Measurements from ENCODE around the gene AQP12A. TPM values are rescaled to one million over a fixed set of nuclear protein-coding genes. Genes with fewer than 3 reads are reported as not detected.

The AQP12A gene
- total RNA-seq, 1 donor from 2014 or later = not detected

GRCh38 chr2:240644171-240644651, 47.5 kb upstream of the AQP12A start:
- no peak for TF ChIP-seq CTCF (conservative IDR thresholded peaks at IDR 0.05)
- H3K36me3 Mint-ChIP-seq (ENCODE audit: low read depth) = no peaks in the 10 kb centered on the region

GRCh38 chr2:240644859-240645301, 46.8 kb upstream of the AQP12A start:
- no peak overlapping the region for H3K4me3 Mint-ChIP-seq
- no peak overlapping the region for H3K27ac Mint-ChIP-seq (ENCODE audit: unreplicated experiment)
- peaks cover 8% of the 10 kb centered on the region for H3K27me3 Mint-ChIP-seq (ENCODE audit: low read depth)
- DNase-seq (ENCODE audit: low read depth, low spot score) = no peak
- no peaks in the 10 kb centered on the region for H3K36me3 Mint-ChIP-seq (ENCODE audit: low read depth)
- no peaks in the 10 kb centered on the region for H3K9me3 Mint-ChIP-seq
- TF ChIP-seq CTCF (conservative IDR thresholded peaks at IDR 0.05) = no peak
- peaks cover 10% of the 10 kb centered on the region for H3K4me1 Mint-ChIP-seq

More at GRCh38 chr2:240644171-240644651, 47.5 kb upstream of the AQP12A start:
- Mint-ChIP-seq H3K27ac (ENCODE audit: unreplicated experiment) (no peak overlapping the region), H3K9me3 (no peaks in the 10 kb centered on the region), H3K27me3 (ENCODE audit: low read depth) (peaks cover 15% of the 10 kb centered on the region), H3K4me1 (peaks cover 8% of the 10 kb centered on the region), H3K4me3 (no peak overlapping the region)
- DNase-seq (ENCODE audit: low read depth, low spot score) = no peak

GRCh38 chr2:240645346-240645745, 46.3 kb upstream of the AQP12A start:
- Mint-ChIP-seq H3K27ac (ENCODE audit: unreplicated experiment) (peak overlapping the region; percentile 89), H3K36me3 (ENCODE audit: low read depth) (no peaks in the 10 kb centered on the region), H3K4me1 (peaks cover 10% of the 10 kb centered on the region), H3K4me3 (no peak overlapping the region), H3K27me3 (ENCODE audit: low read depth) (peaks cover 9% of the 10 kb centered on the region), H3K9me3 (no peaks in the 10 kb centered on the region)
- no peak for DNase-seq (ENCODE audit: low read depth, low spot score)
- TF ChIP-seq CTCF (conservative IDR thresholded peaks at IDR 0.05) = no peak

- Mint-ChIP-seq H3K27me3 (ENCODE audit: low read depth) (peaks cover 9% of the 10 kb centered on the region), H3K27ac (ENCODE audit: unreplicated experiment) (peak overlapping the region; percentile 89), H3K4me3 (no peak overlapping the region), H3K9me3 (peaks cover under 1% of the 10 kb centered on the region), H3K36me3 (ENCODE audit: low read depth) (no peaks in the 10 kb centered on the region), H3K4me1 (peaks cover 10% of the 10 kb centered on the region)
- TF ChIP-seq CTCF (conservative IDR thresholded peaks at IDR 0.05) = no peak
- DNase-seq (ENCODE audit: low read depth, low spot score) = no peak
These were observed 45.9 kb upstream of the AQP12A start for GRCh38 chr2:240645801-240646175.

- TF ChIP-seq CTCF (conservative IDR thresholded peaks at IDR 0.05) = no peak
- no peak for DNase-seq (ENCODE audit: low read depth, low spot score)
- no peaks in the 10 kb centered on the region for H3K36me3 Mint-ChIP-seq (ENCODE audit: low read depth)
- peaks cover 10% of the 10 kb centered on the region for H3K4me1 Mint-ChIP-seq
- H3K9me3 Mint-ChIP-seq = peaks cover 3% of the 10 kb centered on the region
- H3K4me3 Mint-ChIP-seq = no peak overlapping the region
- no peak overlapping the region for H3K27ac Mint-ChIP-seq (ENCODE audit: unreplicated experiment)
- H3K27me3 Mint-ChIP-seq (ENCODE audit: low read depth) = peaks cover 11% of the 10 kb centered on the region
These were observed 45.3 kb upstream of the AQP12A start for GRCh38 chr2:240646176-240646899.

Measured in neural crest cell (in vitro differentiated cells).